HG02678 (cell line): Measurements from ENCODE around the gene NR2C2AP.
"Not testable (repeated sequence)": the region's sequence is repeated elsewhere in the genome, so short reads cannot be mapped to it uniquely, and the experiment has no call there.

Experiments
- ATAC-seq: cut with Tn5 transposase; IDR thresholded peaks from one replicate; pipeline ENCODE4 v1.9.1; 2021; ENCODE audit warnings: mild to moderate bottlenecking, moderate library complexity; ENCODE audit not compliant: unreplicated experiment

NR2C2AP gene

GRCh38 chr19:19185853-19186740 is 17.1 kb downstream of the NR2C2AP start:
- no peak for ATAC-seq

GRCh38 chr19:19181488-19181998 is 21.7 kb downstream of the NR2C2AP start:
- no peak for ATAC-seq

GRCh38 chr19:19179548-19180441 is 23.4 kb downstream of the NR2C2AP start:
- no peak for ATAC-seq

- no peak for ATAC-seq
Observed at GRCh38 chr19:19176950-19177349, 26.3 kb downstream of the NR2C2AP start.

GRCh38 chr19:19173243-19173642 is 30.0 kb downstream of the NR2C2AP start:
- not testable (repeated sequence) for ATAC-seq

- ATAC-seq = no peak
Observed at GRCh38 chr19:19171821-19172532, 31.2 kb downstream of the NR2C2AP start.

GRCh38 chr19:19170873-19171672 is 32.1 kb downstream of the NR2C2AP start:
- no peak for ATAC-seq

GRCh38 chr19:19170053-19170872 is 33.0 kb downstream of the NR2C2AP start, which contains the start of gene MEF2B:
TSS of gene MEF2B (minus strand) at chr19:19170263. CDS start at chr19:19150735, 19,528 bp downstream.
- peak; percentile 93 for ATAC-seq

- ATAC-seq = no peak
Observed at GRCh38 chr19:19169236-19170052, 33.8 kb downstream of the NR2C2AP start.

- no peak for ATAC-seq
Observed at GRCh38 chr19:19167612-19168011, 35.6 kb downstream of the NR2C2AP start.

GRCh38 chr19:19165396-19165795 is 37.8 kb downstream of the NR2C2AP start:
- ATAC-seq = no peak

GRCh38 chr19:19162495-19162894 is 40.7 kb downstream of the NR2C2AP start:
- ATAC-seq = no peak

- no peak for ATAC-seq
Observed at GRCh38 chr19:19160461-19161035, 42.7 kb downstream of the NR2C2AP start.

- no peak for ATAC-seq
Observed at GRCh38 chr19:19159534-19159933, 43.7 kb downstream of the NR2C2AP start.

- ATAC-seq = no peak
Observed at GRCh38 chr19:19157808-19158207, 45.4 kb downstream of the NR2C2AP start.

GRCh38 chr19:19155495-19156219 is 47.6 kb downstream of the NR2C2AP start:
- peak; percentile 81 for ATAC-seq
